GM12878 (cell line): Measurements from ENCODE around the gene SAP130.
A peak's percentile ranks its signal among the peaks of the same experiment; 100 is the strongest.

Experiments used
- CTCF ChIP-seq, 3 experiments: IDR thresholded peaks in 2 of 3; conservative IDR thresholded peaks in 1 of 3; 2 replicates each; pipeline ENCODE4 v1.5.1; 2011; ENCODE audit warnings: low read depth in 3 of 3, low read length in 3 of 3, mild to moderate bottlenecking in 3 of 3, control low read depth in 2 of 3, moderate library complexity in 2 of 3, inconsistent platforms in 1 of 3, mixed read lengths in 1 of 3; ENCODE audit not compliant: control insufficient read depth in 2 of 3, insufficient read depth in 1 of 3; ENCODE audit errors: extremely low read depth in 1 of 3
- EP300 ChIP-seq, 2 experiments: fragments of 150-350 bp in 1 of 2; IDR thresholded peaks; 2 replicates each; pipeline ENCODE4 v1.6.1; 2011 to 2012; ENCODE audit warnings: low read depth in 2 of 2, low read length in 2 of 2, borderline replicate concordance in 1 of 2, improper control_type of control experiment in 1 of 2, inconsistent platforms in 1 of 2; ENCODE audit not compliant: control insufficient read depth in 1 of 2
- EZH2 ChIP-seq: IDR thresholded peaks from 2 replicates; pipeline ENCODE4 v1.6.1; 2012; ENCODE audit warnings: low read depth, mild to moderate bottlenecking, control low read depth, inconsistent platforms, low read length, borderline replicate concordance; ENCODE audit not compliant: control insufficient read depth
- MXI1 ChIP-seq: fragments of 150-350 bp; IDR thresholded peaks from 2 replicates; pipeline ENCODE4 v1.6.1; 2011; ENCODE audit warnings: low read depth, mild to moderate bottlenecking, inconsistent platforms, low read length, improper control_type of control experiment
- REST ChIP-seq: IDR thresholded peaks from 2 replicates; pipeline ENCODE4 v1.6.1; 2012; ENCODE audit warnings: mild to moderate bottlenecking, low read depth, low read length
- ZNF274 ChIP-seq: IDR thresholded peaks from one replicate; pipeline ENCODE4 v1.8.0; 2011; ENCODE audit not compliant: insufficient read length, insufficient read depth

GRCh38 chr2:128026448-128027277 is 1.2 kb downstream of the SAP130 start:
- TF ChIP-seq CTCF (IDR thresholded peaks at IDR 0.05 in 2 of 3, conservative IDR thresholded peaks at IDR 0.05 in 1 of 3; ENCODE audit: control insufficient read depth in 2 of 3, extremely low read depth in 1 of 3, insufficient read depth in 1 of 3, low read depth in 3 of 3, low read length in 3 of 3), result no peak
- peak; percentile 19; the same call in 1 of the 2 replicates for TF ChIP-seq REST
- no peak for TF ChIP-seq EP300 (IDR thresholded peaks at IDR 0.05; ENCODE audit: borderline replicate concordance in 1 of 2, control insufficient read depth in 1 of 2, low read depth in 2 of 2, low read length in 2 of 2)
- no peak for TF ChIP-seq EZH2
- TF ChIP-seq MXI1, result no peak
- no peak for TF ChIP-seq ZNF274
